Measurements from ENCODE around the gene PIPOX.

Gene PIPOX

DNA sequence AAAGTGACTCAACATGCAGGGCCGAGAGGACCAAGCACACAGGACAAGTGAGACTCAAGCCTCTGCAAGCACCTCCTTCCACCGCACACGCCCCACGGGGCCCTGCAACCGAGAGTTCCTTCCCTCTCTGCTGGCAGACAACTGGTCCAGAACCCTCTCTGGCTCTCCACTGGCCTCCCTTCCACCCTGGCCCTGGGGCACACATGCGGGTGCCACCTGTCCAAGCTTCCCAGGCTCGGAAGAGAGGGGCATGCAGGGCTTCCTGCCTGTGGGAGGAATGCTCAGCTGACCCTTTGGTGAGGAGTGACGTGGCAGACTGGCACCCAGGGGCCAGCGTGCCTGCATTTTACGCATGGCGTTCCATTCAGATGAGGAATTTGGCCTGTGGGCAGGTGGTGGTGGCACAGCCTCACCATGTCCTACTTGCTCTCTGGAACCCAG, 59.8 kb downstream of the PIPOX start:
- ATAC-seq (replicated peaks; ENCODE audit: extremely low read depth, poor library complexity, severe bottlenecking) = no peak
- DNase-seq (ENCODE audit: low spot score in 2 of 2) = no peak
- Mint-ChIP-seq H3K9me3 (no peaks in the 10 kb centered on the region), H3K36me3 (ENCODE audit: insufficient read depth) (peaks cover 43% of the 10 kb centered on the region), H3K4me1 (peaks cover 23% of the 10 kb centered on the region), H3K27ac (ENCODE audit: low read depth) (peak overlapping the region; percentile 82), H3K4me3 (no peak overlapping the region), H3K27me3 (no peaks in the 10 kb centered on the region)

- Mint-ChIP-seq H3K4me1 (peaks cover 21% of the 10 kb centered on the region), H3K9me3 (no peaks in the 10 kb centered on the region), H3K4me3 (no peak overlapping the region), H3K27me3 (no peaks in the 10 kb centered on the region), H3K27ac (ENCODE audit: low read depth) (peak overlapping the region; percentile 82), H3K36me3 (ENCODE audit: insufficient read depth) (peaks cover 43% of the 10 kb centered on the region)
- ATAC-seq (replicated peaks; ENCODE audit: extremely low read depth, poor library complexity, severe bottlenecking) = no peak
- DNase-seq (ENCODE audit: low spot score in 2 of 2) = no peak
Observed at GRCh38 chr17:29103341-29103740, 60.4 kb downstream of the PIPOX start.

Measured in central memory CD8-positive, alpha-beta T cell (primary cell).